GM18517 (cell line): ENCODE data around the gene STAT6.
"Not testable (repeated sequence)": the region's sequence is repeated elsewhere in the genome, so short reads cannot be mapped to it uniquely, and the experiment has no call there.

Source experiments
- ATAC-seq: cut with Tn5 transposase; IDR thresholded peaks from one replicate; pipeline ENCODE4 v1.9.1; 2021; ENCODE audit warnings: mild to moderate bottlenecking, moderate library complexity; ENCODE audit not compliant: unreplicated experiment

The STAT6 gene

DNA sequence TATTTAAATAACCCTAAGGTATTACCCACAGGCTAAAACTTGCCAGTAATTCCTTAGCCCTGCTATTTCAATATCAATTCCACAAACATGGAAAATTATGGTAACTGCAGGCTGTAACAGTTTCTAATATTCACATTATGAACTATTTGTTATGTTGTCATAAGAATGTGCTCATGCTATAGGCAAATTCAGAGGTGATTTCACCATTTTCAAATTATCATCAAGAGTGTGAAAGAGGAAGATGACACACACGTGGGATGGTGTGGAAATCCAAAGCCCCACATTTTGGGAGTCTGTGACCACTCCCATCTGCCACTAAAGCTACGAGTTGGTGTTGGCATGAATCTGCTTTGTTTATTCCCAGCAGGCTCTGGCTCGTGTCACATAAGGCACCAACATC lies 55.3 kb downstream of the STAT6 start:
- no peak for ATAC-seq

DNA sequence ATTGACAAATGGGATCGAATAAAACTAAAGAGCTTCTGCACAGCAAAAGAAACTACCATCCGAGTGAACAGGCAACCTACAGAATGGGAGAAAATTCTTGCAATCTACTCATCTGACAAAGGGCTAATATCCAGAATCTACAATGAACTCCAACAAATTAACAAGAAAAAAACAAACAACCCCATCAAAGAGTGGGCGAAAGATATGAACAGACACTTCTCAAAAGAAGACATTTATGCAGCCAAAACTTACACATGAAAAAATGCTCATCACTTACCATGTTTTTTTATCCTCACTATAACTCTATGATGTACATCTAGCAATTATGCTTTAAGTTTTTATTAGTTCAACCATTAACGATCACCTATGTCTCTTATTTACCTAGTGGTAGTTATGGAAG lies 57.3 kb downstream of the STAT6 start:
- ATAC-seq, result not testable (repeated sequence)

DNA sequence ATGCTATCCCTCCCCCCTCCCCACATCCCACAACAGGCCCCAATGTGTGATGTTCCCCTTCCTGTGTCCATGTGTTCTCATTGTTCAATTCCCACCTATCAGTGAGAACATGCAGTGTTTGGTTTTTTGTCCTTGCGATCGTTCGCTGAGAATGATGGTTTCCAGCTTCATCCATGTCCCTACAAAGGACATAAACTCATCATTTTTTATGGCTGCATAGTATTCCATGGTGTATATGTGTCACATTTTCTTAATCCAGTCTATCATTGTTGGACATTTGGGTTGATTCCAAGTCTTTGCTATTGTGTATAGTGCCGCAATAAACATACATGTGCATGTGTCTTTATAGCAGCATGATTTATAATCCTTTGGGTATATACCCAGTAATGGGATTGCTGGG lies 58.0 kb downstream of the STAT6 start:
- not testable (repeated sequence) for ATAC-seq

DNA sequence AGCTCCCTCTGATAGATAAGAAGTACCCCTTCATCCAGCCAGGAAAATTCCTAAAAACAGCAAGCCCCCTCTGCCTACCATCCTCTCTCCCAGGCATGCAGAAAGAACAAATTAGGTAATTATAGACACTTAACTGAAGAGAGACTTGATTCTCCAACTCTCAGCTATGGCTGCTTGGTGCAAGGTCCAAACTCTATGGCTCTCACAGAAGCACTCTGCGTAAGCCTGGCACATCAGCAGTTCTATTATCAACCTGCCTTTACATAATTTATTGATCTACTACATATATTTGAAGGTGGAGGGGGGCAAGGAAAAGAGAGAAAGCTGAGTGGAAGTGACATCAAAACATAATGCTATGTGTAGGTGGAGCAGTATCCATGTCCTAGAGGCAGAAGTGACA lies 60.2 kb downstream of the STAT6 start:
- ATAC-seq, result no peak

DNA sequence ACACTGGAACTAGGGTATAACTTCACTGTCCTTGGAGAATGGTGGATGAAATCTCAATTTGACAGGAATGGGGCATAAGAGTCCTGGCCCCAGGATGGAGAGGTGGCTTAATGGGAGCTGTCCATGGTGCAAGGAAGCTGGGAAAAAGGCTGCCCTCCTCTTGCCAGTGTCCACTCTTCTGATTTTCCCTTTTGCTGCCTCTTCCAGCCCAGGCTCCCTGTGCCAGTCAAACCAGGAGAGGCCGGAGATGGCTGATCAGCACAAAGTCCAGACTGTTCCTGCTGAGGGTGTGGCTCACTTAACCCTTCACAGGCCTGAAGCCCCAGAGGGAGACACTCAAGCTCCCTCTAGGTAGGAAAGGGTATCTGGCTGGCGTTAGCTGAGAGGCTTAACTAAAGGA lies 61.3 kb downstream of the STAT6 start, which contains the start of gene MYO1A:
TSS of gene MYO1A (minus strand) at position 240 of the 400 bp plus-strand sequence. CDS start 1,806 bp downstream, outside the sequence.
- ATAC-seq, result no peak

DNA sequence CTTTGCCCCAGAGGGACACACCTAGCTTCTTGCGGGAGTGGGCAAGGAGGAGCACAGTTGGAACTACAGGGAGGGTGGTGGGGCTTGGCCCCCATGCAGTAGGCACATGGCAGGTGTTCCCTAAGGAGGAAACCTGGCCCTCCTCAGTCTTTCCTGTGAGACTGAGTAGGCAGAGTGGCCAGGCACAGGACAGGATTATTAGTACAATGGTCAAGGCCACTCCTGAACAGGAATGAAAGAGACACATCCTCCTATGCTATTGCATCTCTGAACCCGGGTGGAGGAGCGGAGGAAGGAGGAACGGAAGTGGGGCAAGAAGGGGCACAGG lies 62.1 kb downstream of the STAT6 start:
- no peak for ATAC-seq

DNA sequence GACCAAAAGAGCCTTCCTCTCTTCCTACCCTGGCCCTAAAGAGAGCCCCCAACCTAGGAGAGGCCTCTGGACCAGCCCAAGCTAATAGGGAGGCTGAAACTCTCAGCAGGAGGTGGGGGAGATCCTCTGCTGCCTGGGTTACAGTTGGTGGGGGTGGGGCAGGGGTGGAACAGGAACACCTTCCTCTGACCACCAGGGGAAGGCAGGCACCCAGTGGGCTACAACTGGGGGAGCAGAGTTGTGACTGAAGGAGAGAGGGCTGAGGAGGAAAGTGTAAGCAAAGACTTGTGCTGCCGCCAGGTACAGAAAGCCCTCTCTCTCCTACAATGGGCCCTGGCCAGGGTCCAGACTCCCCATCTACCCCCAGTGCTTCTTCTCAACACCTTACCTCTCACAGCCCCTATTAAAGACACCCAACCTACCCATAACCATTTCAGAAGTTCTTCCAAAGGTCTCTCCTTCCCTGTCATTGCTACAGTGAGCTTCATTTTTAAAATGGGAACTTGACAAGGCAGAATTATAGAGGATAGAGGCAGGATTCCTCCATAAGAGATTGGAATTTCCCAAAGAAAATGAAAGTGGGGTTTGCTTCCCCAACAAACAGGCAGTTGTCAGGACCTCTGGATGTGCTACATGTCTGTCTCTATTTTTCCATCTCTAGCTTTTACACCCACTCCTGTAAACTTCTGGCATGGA lies 62.6 kb downstream of the STAT6 start:
- no peak for ATAC-seq

DNA sequence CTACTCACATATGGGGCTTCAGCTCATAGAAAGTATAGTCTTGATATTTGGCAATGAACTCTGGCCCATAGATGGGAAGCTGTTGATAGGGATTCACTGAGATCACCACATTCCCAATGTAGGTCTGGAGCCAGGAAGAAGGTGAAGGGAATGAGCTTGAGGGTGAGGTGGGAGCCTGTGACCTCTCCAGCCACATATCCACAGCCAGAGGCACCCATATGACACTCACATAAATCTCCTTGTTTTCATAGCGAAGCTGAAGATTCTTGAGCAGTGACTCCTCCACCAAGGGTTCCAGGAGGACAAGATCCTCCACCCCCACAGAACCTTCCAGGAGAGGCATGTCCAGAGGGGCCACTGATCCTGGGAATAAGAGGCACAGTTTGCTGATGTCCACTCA lies 63.2 kb downstream of the STAT6 start:
- ATAC-seq, result no peak

DNA sequence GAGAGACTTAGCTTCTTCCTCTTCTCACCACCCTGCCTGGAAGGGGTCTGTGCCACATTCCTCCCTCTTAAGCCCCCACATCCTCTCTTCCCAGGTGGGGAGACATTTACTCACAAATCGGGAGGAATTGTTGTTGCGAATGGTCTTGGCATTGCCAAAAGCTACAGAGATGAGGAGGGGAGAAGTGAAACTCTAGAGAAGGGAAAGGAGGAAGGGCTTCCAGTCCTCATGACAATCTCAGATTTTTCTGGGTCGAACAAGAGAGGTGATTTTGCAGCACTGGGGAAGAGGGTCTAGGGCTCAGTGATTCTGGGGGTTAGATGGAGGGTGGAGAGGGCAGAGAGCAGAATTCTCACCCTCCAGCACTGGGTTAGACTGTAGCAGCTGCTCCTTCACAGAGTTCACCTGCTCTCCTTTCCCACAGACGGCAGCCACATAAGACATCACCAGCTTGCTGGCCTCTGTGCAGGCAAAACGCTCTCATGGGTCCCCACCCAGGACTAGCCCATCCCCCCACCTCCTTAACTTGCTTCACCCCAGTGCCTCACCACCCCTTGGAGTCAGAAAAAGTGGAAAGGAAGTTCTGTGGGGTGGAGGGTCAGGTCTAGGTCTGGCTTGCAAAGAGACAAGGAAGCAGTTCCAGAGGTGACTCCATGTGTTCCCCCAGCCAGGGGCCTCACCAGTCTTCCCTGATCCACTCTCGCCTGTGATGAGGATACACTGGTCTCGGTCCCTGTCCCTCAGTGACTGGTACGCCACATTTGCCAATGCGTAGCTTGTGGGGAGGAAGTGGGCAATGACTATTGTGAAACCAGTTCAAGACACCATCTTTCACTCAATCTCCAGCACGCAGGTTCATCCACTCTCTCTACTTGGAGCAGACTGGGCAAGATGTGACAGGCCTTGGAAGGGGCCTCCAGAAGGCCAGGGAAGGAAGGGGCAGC lies 63.9 kb downstream of the STAT6 start:
- ATAC-seq, result no peak

DNA sequence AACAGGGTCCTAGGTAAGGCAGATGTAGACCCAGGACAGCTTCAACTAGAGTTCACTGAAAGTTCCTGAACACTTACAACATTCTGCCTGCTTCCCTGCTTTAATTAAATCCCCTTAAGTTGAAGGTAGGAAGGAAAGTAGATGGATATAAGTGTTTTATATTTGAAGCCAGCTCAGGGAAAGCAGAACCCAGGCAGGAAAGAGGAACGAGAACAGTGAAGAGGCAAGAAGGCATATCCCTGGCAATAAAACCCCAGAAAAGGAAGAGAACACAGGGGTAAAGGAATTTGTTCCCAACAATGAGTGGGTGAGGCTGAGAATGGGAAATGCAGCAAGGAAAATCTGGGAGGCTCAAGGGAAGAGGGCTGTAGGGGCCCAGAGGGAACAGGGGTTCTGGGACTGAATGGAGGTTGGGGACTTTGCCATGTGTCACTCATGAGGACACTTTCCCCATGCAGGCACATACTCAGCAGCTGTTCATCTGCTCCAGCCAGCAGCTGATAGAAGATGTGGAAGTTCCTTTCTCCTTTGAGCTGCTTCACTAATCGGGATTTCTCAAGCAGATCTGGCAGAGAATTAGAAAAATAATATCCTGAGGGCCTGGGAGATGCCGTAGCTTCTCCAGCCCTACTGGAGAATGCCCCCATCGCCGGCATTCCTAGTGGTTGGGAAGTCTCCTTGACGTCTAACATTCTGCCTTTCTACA lies 64.9 kb downstream of the STAT6 start:
- ATAC-seq, result no peak
